ENCODE measurements around the gene PPP1R3G.

DNA sequence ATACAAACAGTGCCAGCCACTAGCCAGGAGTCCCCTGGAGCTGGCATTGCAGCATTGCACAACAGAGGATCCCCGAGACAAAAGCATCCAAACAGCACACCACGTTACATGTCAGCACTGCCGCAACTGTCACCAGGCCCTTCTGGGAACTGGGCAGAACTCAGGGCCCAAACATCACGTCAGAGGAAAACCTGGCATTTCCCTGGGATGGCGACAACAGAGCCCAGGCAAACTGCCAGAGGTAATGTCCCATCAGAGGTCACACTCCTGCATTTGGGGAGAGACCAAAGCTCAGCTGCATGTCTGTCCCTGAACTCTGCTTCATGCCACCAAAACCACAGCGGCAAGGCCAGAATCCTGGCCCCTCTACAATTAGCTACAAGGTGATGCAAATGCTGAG lies 36.3 kb downstream of the PPP1R3G start:
- TF ChIP-seq ATF1 (CRISPR knock-in tag; IDR thresholded peaks at IDR 0.05) (no peak), ZZZ3 (CRISPR knock-in tag; IDR thresholded peaks at IDR 0.05; ENCODE audit: borderline replicate concordance) (0 out of 2 replicates have a peak, but pooled peaks have one; percentile 27), ZNF253 (CRISPR knock-in tag; IDR thresholded peaks at IDR 0.05; ENCODE audit: borderline replicate concordance) (no peak), ZNF12 (CRISPR knock-in tag; IDR thresholded peaks at IDR 0.05) (no peak), ZNF562 (CRISPR knock-in tag; IDR thresholded peaks at IDR 0.05; ENCODE audit: borderline replicate concordance) (no peak)
